GM18907 (cell line): ENCODE results near the gene SPCS1.
"Not testable (repeated sequence)": the region's sequence is repeated elsewhere in the genome, so short reads cannot be mapped to it uniquely, and the experiment has no call there.

Source experiments
- ATAC-seq: cut with Tn5 transposase; IDR thresholded peaks from one replicate; pipeline ENCODE4 v1.9.1; 2021; ENCODE audit warnings: mild to moderate bottlenecking, moderate library complexity; ENCODE audit not compliant: unreplicated experiment

Gene SPCS1

GRCh38 chr3:52728753-52729152 lies 22.8 kb downstream of the SPCS1 start:
- ATAC-seq = not testable (repeated sequence)

GRCh38 chr3:52730681-52731080 lies 24.8 kb downstream of the SPCS1 start:
- ATAC-seq = no peak

- ATAC-seq = no peak
Measured at GRCh38 chr3:52731590-52731989, 25.7 kb downstream of the SPCS1 start.

DNA sequence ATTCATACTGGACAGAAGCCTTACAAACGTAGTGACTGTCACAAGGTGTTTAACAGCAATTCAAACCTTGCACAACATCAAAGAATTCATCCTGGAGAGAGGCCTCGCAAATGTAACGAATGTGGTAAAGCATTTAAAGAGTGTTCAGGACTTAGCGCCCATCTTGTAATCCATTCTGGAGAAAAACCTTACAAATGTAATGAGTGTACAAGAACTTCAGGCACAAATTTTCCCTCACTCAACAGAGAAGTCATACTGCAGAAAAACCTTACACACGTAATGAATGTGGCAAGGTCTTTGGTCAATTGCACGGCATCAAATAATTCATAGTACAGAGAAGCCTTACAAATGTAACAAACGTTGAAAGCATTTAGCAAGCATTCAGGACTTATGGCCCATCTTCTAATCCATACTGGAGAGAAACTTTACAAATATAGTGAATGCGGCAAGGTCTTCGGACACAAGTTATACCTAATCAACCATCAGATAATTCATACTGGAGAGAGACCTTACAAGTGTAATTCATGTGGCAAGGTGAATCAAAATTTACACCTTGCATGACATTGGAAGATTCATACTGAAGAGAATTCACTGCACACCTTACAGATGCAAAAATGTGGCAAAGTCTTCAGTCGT lies 27.5 kb downstream of the SPCS1 start:
- ATAC-seq = no peak

- no peak for ATAC-seq
Measured at GRCh38 chr3:52739730-52740129, 33.8 kb downstream of the SPCS1 start.

DNA sequence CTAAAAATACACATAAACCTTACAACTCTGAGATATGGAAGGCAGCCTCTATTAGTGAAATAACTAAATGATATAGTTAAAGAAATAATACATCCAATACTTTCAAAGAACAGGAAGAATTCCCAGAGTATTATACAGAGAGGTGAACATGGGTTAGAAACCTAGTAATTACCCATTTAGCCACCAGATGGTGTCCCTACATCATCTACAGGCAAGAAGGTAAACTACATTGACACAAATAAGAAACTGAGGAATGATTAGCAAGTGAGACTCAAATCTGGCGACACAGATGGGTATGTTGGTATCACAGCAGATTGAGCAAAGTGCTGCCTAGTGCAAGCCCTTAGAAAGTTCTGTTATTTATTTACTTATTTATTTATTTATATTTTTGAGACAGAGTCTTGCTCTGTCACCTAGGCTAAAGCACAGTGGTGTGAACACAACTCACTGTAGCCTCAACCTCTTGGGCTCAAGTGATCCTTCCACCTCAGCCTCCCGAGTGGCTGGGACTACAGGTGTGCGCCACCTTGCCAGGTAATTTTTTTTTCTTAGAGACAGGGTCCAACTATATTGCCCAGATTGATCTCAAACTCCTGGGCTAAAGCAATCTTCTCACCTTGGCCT lies 36.6 kb downstream of the SPCS1 start:
- no peak for ATAC-seq

DNA sequence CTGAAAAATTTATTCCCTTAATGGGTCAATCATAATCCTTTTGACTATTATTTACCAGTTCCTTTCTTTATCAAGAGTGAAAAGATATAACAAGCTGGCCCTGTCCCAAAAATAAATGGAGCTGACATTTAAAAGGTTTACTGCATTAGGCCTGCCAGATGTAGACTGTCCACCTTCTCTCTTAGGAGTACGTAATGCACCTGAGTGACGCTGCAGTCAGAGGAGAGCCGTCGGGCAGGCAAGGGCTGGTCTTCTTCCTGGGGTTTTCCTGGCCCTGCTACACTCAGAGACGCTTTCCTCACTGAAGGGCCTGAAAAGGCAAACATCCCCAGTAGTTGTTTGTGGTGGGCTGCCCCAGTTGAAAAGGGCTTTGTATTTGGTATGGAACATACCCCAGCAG lies 37.2 kb downstream of the SPCS1 start:
- ATAC-seq = no peak

GRCh38 chr3:52743721-52744120 lies 37.8 kb downstream of the SPCS1 start:
- no peak for ATAC-seq

GRCh38 chr3:52752045-52752660 lies 46.2 kb downstream of the SPCS1 start:
- ATAC-seq = no peak

- ATAC-seq = no peak
Measured at GRCh38 chr3:52754373-52754772, 48.5 kb downstream of the SPCS1 start.

DNA sequence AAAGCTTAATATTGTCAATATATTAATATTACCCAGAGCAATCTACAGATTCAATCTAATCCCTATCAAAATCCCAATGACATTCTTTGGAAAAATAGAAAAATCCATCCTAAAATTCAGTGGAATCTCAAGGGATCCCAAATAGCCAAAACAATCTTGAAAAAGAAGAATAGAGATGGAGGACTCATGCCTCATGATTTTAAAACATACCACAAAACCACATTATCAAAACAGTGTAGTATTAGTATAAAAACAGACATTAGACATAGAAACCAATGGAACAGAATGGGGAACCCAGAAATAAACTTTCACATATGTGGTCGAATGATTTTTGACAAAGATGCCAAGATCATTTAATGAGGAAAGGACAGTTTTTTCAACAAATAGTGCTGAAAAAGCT lies 50.2 kb downstream of the SPCS1 start:
- ATAC-seq = no peak
